DMS53 (cell line): Measurements from ENCODE around the gene FBLN5.
"Not testable (repeated sequence)": the region's sequence is repeated elsewhere in the genome, so short reads cannot be mapped to it uniquely, and the experiment has no call there.

Experiments used
- DNase-seq: peaks from one replicate; lab custom pipeline; 2025; lab: John Stamatoyannopoulos, UW

FBLN5 gene

GRCh38 chr14:91862417-91862816, 85.1 kb downstream of the FBLN5 start:
- DNase-seq, result no peak

- no peak for DNase-seq
Measured at GRCh38 chr14:91861091-91861490, 86.4 kb downstream of the FBLN5 start.

GRCh38 chr14:91860238-91860637, 87.3 kb downstream of the FBLN5 start:
- no peak for DNase-seq

GRCh38 chr14:91858536-91859275, 88.8 kb downstream of the FBLN5 start:
- DNase-seq, result peak; percentile 79

- DNase-seq, result no peak
Measured at GRCh38 chr14:91857614-91858013, 89.9 kb downstream of the FBLN5 start.

GRCh38 chr14:91854327-91854934, 93.1 kb downstream of the FBLN5 start:
- DNase-seq, result no peak

- DNase-seq, result no peak
Measured at GRCh38 chr14:91851563-91851962, 95.9 kb downstream of the FBLN5 start.

- no peak for DNase-seq
Measured at GRCh38 chr14:91848504-91849001, 98.9 kb downstream of the FBLN5 start.

- no peak for DNase-seq
Measured at GRCh38 chr14:91847693-91848092, 99.8 kb downstream of the FBLN5 start.

GRCh38 chr14:91845652-91846051, 101.8 kb downstream of the FBLN5 start:
- peak; percentile 14 for DNase-seq

- DNase-seq, result not testable (repeated sequence)
Measured at GRCh38 chr14:91845056-91845455, 102.4 kb downstream of the FBLN5 start.

- DNase-seq, result no peak
Measured at GRCh38 chr14:91844029-91844428, 103.5 kb downstream of the FBLN5 start.

GRCh38 chr14:91843437-91843836, 104.1 kb downstream of the FBLN5 start:
- no peak for DNase-seq

- DNase-seq, result no peak
Measured at GRCh38 chr14:91841065-91841464, 106.4 kb downstream of the FBLN5 start.

- DNase-seq, result peak; percentile 6
Measured at GRCh38 chr14:91839749-91840148, 107.7 kb downstream of the FBLN5 start.

- peak; percentile 13 for DNase-seq
Measured at GRCh38 chr14:91837076-91837475, 110.4 kb downstream of the FBLN5 start.

GRCh38 chr14:91835920-91836843, 111.3 kb downstream of the FBLN5 start:
- DNase-seq, result peak; percentile 90

- DNase-seq, result peak; percentile 52
Measured at GRCh38 chr14:91835197-91835919, 112.1 kb downstream of the FBLN5 start.

GRCh38 chr14:91834571-91834970, 112.9 kb downstream of the FBLN5 start:
- DNase-seq, result no peak

- DNase-seq, result peak; percentile 50
Measured at GRCh38 chr14:91831337-91831736, 116.2 kb downstream of the FBLN5 start.

GRCh38 chr14:91830777-91831176, 116.7 kb downstream of the FBLN5 start:
- peak; percentile 53 for DNase-seq

- DNase-seq, result peak; percentile 6
Measured at GRCh38 chr14:91829511-91829910, 118.0 kb downstream of the FBLN5 start.
